GM23338 (cell line): Measurements from ENCODE around the gene SLC38A8. TPM values are rescaled to one million over a fixed set of nuclear protein-coding genes. Genes with fewer than 3 reads are reported as not detected.

Experiments
- ATAC-seq: fragments of 200-7000 bp; cut with Tn5 transposase; 3 replicates; pipeline ENCODE4 v1.9.1; 2020
- DNase-seq: peaks from one replicate; pipeline ENCODE4 v3.0.0-alpha.2; 2015; ENCODE audit warnings: low spot score
- H2AFZ ChIP-seq: fragments of 200-600 bp; sonication (generic); 2 replicates; pipeline ENCODE4 v1.8.0; 2016; ENCODE audit warnings: antibody characterized with exemption, mild to moderate bottlenecking, moderate library complexity
- H3F3A ChIP-seq: fragments of 200-600 bp; sonication (generic); replicated peaks from 2 replicates; pipeline ENCODE4 v1.8.0; 2017; ENCODE audit warnings: antibody characterized with exemption, mixed run types, low read depth
- H3K27ac ChIP-seq: fragments of 200-600 bp; sonication (generic); 2 replicates; pipeline ENCODE4 v1.6.1; 2016; ENCODE audit warnings: low read depth
- H3K27me3 ChIP-seq: fragments of 200-600 bp; sonication (generic); 2 replicates; pipeline ENCODE4 v1.8.0; 2016; ENCODE audit warnings: mild to moderate bottlenecking, mixed run types, moderate library complexity; ENCODE audit not compliant: insufficient read depth
- H3K36me3 ChIP-seq: fragments of 200-600 bp; sonication (generic); 2 replicates; pipeline ENCODE4 v1.8.0; 2016; ENCODE audit warnings: mild to moderate bottlenecking; ENCODE audit not compliant: insufficient read depth
- H3K4me1 ChIP-seq: fragments of 200-600 bp; sonication (generic); 2 replicates; pipeline ENCODE4 v1.8.0; 2016; ENCODE audit warnings: mild to moderate bottlenecking, moderate library complexity; ENCODE audit not compliant: insufficient read depth
- H3K4me2 ChIP-seq: fragments of 200-600 bp; sonication (generic); 2 replicates; pipeline ENCODE4 v1.7.1; 2017; ENCODE audit warnings: mixed run types
- H3K4me3 ChIP-seq: fragments of 200-600 bp; sonication (generic); 2 replicates; pipeline ENCODE4 v1.6.1; 2016; ENCODE audit warnings: mixed run types
- H3K79me2 ChIP-seq: fragments of 200-600 bp; sonication (generic); replicated peaks from 2 replicates; pipeline ENCODE4 v1.8.0; 2017; ENCODE audit warnings: mild to moderate bottlenecking; ENCODE audit not compliant: insufficient read depth
- H3K9me2 ChIP-seq: fragments of 200-600 bp; sonication (generic); 2 replicates; pipeline ENCODE4 v1.8.0; 2017; ENCODE audit not compliant: insufficient read depth
- H4K20me1 ChIP-seq: fragments of 200-600 bp; sonication (generic); replicated peaks from 2 replicates; pipeline ENCODE4 v1.8.0; 2017; ENCODE audit warnings: mild to moderate bottlenecking; ENCODE audit not compliant: insufficient read depth
- H3K27ac Mint-ChIP-seq: 2 replicates; pipeline ENCODE4 v1.8.0; 2020; ENCODE audit warnings: inconsistent platforms, mild to moderate bottlenecking, moderate library complexity, mixed read lengths
- H3K27me3 Mint-ChIP-seq: 3 replicates; pipeline ENCODE4 v1.8.0; 2022; ENCODE audit warnings: low read depth, mild to moderate bottlenecking, moderate library complexity, mixed read lengths, inconsistent platforms; ENCODE audit not compliant: insufficient read depth, poor library complexity
- H3K36me3 Mint-ChIP-seq: 3 replicates; pipeline ENCODE4 v1.8.0; 2021; ENCODE audit warnings: low read depth, mild to moderate bottlenecking, inconsistent platforms, moderate library complexity, mixed read lengths
- H3K4me1 Mint-ChIP-seq: 3 replicates; pipeline ENCODE4 v1.8.0; 2020; ENCODE audit warnings: mild to moderate bottlenecking, inconsistent platforms, mixed read lengths
- H3K4me3 Mint-ChIP-seq: 3 replicates; pipeline ENCODE4 v1.8.0; 2021; ENCODE audit warnings: moderate library complexity, mild to moderate bottlenecking, inconsistent platforms, mixed read lengths
- H3K9me3 Mint-ChIP-seq: 3 replicates; pipeline ENCODE4 v1.8.0; 2020; ENCODE audit warnings: moderate library complexity, mild to moderate bottlenecking, inconsistent platforms, mixed read lengths
- CREB1 ChIP-seq: fragments of 250-450 bp; sonication (Bioruptor Pico); IDR thresholded peaks from 2 replicates; pipeline ENCODE4 v1.5.0; 2020; ENCODE audit warnings: low read depth, mild to moderate bottlenecking, moderate library complexity
- EZH2phosphoT487 ChIP-seq: fragments of 200-600 bp; sonication (generic); IDR thresholded peaks from one replicate; pipeline ENCODE4 v1.8.1; 2018; ENCODE audit warnings: antibody characterized with exemption; ENCODE audit not compliant: unreplicated experiment
- JUNB ChIP-seq: IDR thresholded peaks from one replicate; pipeline ENCODE4 v1.6.1; 2016; ENCODE audit warnings: antibody characterized with exemption; ENCODE audit not compliant: unreplicated experiment
- NANOG ChIP-seq: IDR thresholded peaks from 2 replicates; pipeline ENCODE4 v1.6.1; 2016; ENCODE audit warnings: antibody characterized with exemption, borderline replicate concordance
- STAT1 ChIP-seq: IDR thresholded peaks from one replicate; pipeline ENCODE4 v1.6.1; 2016; ENCODE audit warnings: antibody characterized with exemption; ENCODE audit not compliant: unreplicated experiment
- ZNF114 ChIP-seq: fragments of 250-450 bp; sonication (Bioruptor Pico); IDR thresholded peaks from 2 replicates; pipeline ENCODE4 v1.5.0; 2020; ENCODE audit warnings: mild to moderate bottlenecking, moderate library complexity
- ZNF331 ChIP-seq: fragments of 250-450 bp; sonication (Bioruptor Pico); IDR thresholded peaks from 2 replicates; pipeline ENCODE4 v1.5.0; 2020; ENCODE audit warnings: low read depth, mild to moderate bottlenecking, moderate library complexity
- polyA plus RNA-seq: library from polyadenylated mRNA; unstranded; fragments of >200 nt; fragmentation: Nextera tagmentation; extraction: Ambion mirVana; gene quantifications from 2 replicates; pipeline ENCODE4 v1.2.1, GENCODE V29; 2016
- total RNA-seq: library from RNA; depleted of rRNA; stranded (reverse); fragments of >200 nt; shearing (Covaris generic); gene quantifications from 2 replicates; pipeline ENCODE4 v1.2.3, GENCODE V29; 2014
- TF ChIP-seq, protein P1 (sequence below): IDR thresholded peaks from one replicate; pipeline ENCODE4 v1.6.1; 2018; ENCODE audit warnings: antibody characterized with exemption; ENCODE audit not compliant: unreplicated experiment
- TF ChIP-seq, protein P2 (sequence below), 2 experiments: fragments of 200-600 bp in 1 of 2; sonication (generic) in 1 of 2; conservative IDR thresholded peaks; 2 replicates each; pipeline versions ENCODE4 v1.5.1 to v1.6.1; 2016 to 2017; ENCODE audit warnings: antibody characterized with exemption in 2 of 2, low read depth in 2 of 2, mild to moderate bottlenecking in 2 of 2, moderate library complexity in 1 of 2

SLC38A8 gene
- total and polyA plus RNA-seq, 2 experiments from 2014 or later, result not detected

DNA sequence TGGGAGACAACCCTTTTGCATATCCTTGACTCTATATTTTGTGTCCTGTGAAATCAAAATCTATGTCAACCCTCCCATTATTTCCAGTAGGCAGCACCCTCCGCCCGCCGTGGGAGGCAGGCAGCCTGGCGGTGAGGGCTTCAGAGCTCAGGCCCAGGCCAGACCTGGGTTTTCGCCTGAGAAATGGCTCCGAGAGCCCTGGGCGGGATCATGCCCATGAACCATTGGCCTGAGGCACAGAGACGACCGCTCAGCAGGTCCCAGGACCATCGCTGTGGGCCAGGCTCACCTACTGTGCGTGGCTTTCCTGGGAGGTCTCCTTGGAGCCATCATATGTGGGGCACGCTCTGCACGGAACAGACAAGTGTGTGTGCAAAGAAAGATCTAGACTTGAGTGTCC, 6.3 kb upstream of the SLC38A8 start (continued):
- TF ChIP-seq, protein P1, sequence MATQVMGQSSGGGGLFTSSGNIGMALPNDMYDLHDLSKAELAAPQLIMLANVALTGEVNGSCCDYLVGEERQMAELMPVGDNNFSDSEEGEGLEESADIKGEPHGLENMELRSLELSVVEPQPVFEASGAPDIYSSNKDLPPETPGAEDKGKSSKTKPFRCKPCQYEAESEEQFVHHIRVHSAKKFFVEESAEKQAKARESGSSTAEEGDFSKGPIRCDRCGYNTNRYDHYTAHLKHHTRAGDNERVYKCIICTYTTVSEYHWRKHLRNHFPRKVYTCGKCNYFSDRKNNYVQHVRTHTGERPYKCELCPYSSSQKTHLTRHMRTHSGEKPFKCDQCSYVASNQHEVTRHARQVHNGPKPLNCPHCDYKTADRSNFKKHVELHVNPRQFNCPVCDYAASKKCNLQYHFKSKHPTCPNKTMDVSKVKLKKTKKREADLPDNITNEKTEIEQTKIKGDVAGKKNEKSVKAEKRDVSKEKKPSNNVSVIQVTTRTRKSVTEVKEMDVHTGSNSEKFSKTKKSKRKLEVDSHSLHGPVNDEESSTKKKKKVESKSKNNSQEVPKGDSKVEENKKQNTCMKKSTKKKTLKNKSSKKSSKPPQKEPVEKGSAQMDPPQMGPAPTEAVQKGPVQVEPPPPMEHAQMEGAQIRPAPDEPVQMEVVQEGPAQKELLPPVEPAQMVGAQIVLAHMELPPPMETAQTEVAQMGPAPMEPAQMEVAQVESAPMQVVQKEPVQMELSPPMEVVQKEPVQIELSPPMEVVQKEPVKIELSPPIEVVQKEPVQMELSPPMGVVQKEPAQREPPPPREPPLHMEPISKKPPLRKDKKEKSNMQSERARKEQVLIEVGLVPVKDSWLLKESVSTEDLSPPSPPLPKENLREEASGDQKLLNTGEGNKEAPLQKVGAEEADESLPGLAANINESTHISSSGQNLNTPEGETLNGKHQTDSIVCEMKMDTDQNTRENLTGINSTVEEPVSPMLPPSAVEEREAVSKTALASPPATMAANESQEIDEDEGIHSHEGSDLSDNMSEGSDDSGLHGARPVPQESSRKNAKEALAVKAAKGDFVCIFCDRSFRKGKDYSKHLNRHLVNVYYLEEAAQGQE, result no peak
- TF ChIP-seq ZNF331 (CRISPR knock-in tag) (no peak), CREB1 (CRISPR knock-in tag) (no peak), EZH2phosphoT487 (no peak), STAT1 (no peak)

DNA sequence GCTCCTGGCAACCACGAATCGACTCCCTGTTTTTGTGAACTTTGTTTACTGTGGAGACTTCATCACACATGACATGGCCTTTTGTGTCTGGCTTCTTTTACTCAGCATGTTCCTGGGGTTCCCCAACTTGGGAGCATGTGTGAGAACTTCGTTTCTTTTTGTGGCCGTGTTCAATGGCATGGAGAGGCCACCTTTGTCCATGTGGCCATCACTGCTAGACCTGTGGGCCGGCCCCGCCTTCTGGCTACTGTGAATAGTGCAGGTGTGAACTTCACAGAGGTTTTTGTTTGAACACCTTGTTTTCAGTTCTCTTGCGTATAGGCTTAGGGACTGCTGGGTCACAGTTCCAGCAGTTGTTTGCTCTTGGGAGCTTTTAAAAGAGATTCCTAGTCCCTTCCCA, 5.7 kb upstream of the SLC38A8 start:
- no peak overlapping the region for H3K4me3 ChIP-seq
- Mint-ChIP-seq H3K27me3 (peaks cover 17% of the 10 kb centered on the region), H3K4me3 (no peak overlapping the region), H3K36me3 (peaks cover 17% of the 10 kb centered on the region), H3K4me1 (peaks cover 11% of the 10 kb centered on the region), H3K9me3 (no peaks in the 10 kb centered on the region; the same call in 1 of the 3 replicates), H3K27ac (no peak overlapping the region)
- H3K9me2 ChIP-seq, result no peaks in the 10 kb centered on the region
- H3K4me1 ChIP-seq, result peaks cover 6% of the 10 kb centered on the region; the same call in 1 of the 2 replicates
- no peak overlapping the region for H3K4me2 ChIP-seq
- no peaks in the 10 kb centered on the region for H3K79me2 ChIP-seq
- no peak overlapping the region for H2AFZ ChIP-seq
- DNase-seq (peak; percentile 66), ATAC-seq (peak; percentile 66)
- no peaks in the 10 kb centered on the region for H4K20me1 ChIP-seq
- H3K27me3 ChIP-seq, result no peaks in the 10 kb centered on the region
- H3F3A ChIP-seq, result no peaks in the 10 kb centered on the region
- no peaks in the 10 kb centered on the region for H3K36me3 ChIP-seq
- no peak for TF ChIP-seq ZNF114 (CRISPR knock-in tag)
- TF ChIP-seq, protein P2, sequence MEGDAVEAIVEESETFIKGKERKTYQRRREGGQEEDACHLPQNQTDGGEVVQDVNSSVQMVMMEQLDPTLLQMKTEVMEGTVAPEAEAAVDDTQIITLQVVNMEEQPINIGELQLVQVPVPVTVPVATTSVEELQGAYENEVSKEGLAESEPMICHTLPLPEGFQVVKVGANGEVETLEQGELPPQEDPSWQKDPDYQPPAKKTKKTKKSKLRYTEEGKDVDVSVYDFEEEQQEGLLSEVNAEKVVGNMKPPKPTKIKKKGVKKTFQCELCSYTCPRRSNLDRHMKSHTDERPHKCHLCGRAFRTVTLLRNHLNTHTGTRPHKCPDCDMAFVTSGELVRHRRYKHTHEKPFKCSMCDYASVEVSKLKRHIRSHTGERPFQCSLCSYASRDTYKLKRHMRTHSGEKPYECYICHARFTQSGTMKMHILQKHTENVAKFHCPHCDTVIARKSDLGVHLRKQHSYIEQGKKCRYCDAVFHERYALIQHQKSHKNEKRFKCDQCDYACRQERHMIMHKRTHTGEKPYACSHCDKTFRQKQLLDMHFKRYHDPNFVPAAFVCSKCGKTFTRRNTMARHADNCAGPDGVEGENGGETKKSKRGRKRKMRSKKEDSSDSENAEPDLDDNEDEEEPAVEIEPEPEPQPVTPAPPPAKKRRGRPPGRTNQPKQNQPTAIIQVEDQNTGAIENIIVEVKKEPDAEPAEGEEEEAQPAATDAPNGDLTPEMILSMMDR (conservative IDR thresholded peaks at IDR 0.05; ENCODE audit: low read depth in 2 of 2), result peak; percentile 60 to 69
- H3K27ac ChIP-seq, result no peak overlapping the region

GRCh38 chr16:84047626-84048025, 5.0 kb upstream of the SLC38A8 start:
- Histone ChIP-seq H3K9me2 (no peaks in the 10 kb centered on the region), H3K27me3 (no peaks in the 10 kb centered on the region), H3K4me3 (no peak overlapping the region), H3F3A (no peaks in the 10 kb centered on the region), H4K20me1 (no peaks in the 10 kb centered on the region), H3K4me1 (peaks cover 7% of the 10 kb centered on the region; the same call in 1 of the 2 replicates), H3K36me3 (no peaks in the 10 kb centered on the region), H2AFZ (no peak overlapping the region), H3K4me2 (no peak overlapping the region), H3K79me2 (no peaks in the 10 kb centered on the region), H3K27ac (no peak overlapping the region)
- ATAC-seq, result no peak
- H3K4me1 Mint-ChIP-seq, result peaks cover 17% of the 10 kb centered on the region
- DNase-seq, result no peak
- H3K27ac Mint-ChIP-seq, result no peak overlapping the region
- no peaks in the 10 kb centered on the region; the same call in 1 of the 3 replicates for H3K9me3 Mint-ChIP-seq
- H3K36me3 Mint-ChIP-seq, result peaks cover 11% of the 10 kb centered on the region
- peaks cover 21% of the 10 kb centered on the region for H3K27me3 Mint-ChIP-seq
- TF ChIP-seq, protein P2 (conservative IDR thresholded peaks at IDR 0.05; ENCODE audit: low read depth in 2 of 2), result no peak
- TF ChIP-seq ZNF114 (CRISPR knock-in tag), result no peak
- no peak for TF ChIP-seq JUNB
- no peak for TF ChIP-seq NANOG
- H3K4me3 Mint-ChIP-seq, result no peak overlapping the region
